Activated naive CD4-positive, alpha-beta T cell treated with anti-CD3 and anti-CD28 coated beads, Interleukin-2, amount 10 ng/mL, durations not matched to agents 7 days and 5 days (primary cell): ENCODE results near the gene PINK1.

ENCODE experiments used
- CTCF ChIA-PET: fragments of 350-600 bp; sonication (Branson Sonifier 250); formaldehyde crosslinking; loops from one replicate; lab custom pipeline; 2021; ENCODE audit warnings: antibody characterized with exemption; lab: Charles Lee
- DNase-seq: peaks from one replicate; pipeline ENCODE4 v3.0.0-alpha.2; 2020
- H3K27ac Mint-ChIP-seq: one replicate; pipeline ENCODE4 v1.8.0; 2021; ENCODE audit warnings: mild to moderate bottlenecking, moderate library complexity, mixed read lengths
- H3K27me3 Mint-ChIP-seq: one replicate; pipeline ENCODE4 v1.8.0; 2021; ENCODE audit warnings: mild to moderate bottlenecking, mixed read lengths
- H3K36me3 Mint-ChIP-seq: one replicate; pipeline ENCODE4 v1.8.0; 2021; ENCODE audit warnings: mixed read lengths
- H3K4me1 Mint-ChIP-seq: one replicate; pipeline ENCODE4 v1.8.0; 2021; ENCODE audit warnings: mixed read lengths
- H3K4me3 Mint-ChIP-seq: one replicate; pipeline ENCODE4 v1.8.0; 2021; ENCODE audit warnings: mild to moderate bottlenecking, moderate library complexity, mixed read lengths
- H3K9me3 Mint-ChIP-seq: one replicate; pipeline ENCODE4 v1.8.0; 2021; ENCODE audit warnings: mixed read lengths

Gene PINK1

DNA sequence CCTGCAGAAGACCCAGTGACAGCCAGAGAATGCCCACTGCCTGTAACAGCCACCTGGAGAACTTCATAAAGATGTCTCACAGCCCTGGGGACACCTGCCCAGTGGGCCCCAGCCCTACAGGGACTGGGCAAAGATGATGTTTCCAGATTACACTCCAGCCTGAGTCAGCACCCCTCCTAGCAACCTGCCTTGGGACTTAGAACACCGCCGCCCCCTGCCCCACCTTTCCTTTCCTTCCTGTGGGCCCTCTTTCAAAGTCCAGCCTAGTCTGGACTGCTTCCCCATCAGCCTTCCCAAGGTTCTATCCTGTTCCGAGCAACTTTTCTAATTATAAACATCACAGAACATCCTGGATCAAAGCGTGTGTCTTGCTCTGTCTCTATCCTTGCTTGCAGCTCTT lies 14.7 kb upstream of the PINK1 start:
- Mint-ChIP-seq H3K4me3 (no peak overlapping the region), H3K27me3 (peaks cover 15% of the 10 kb centered on the region), H3K4me1 (no peaks in the 10 kb centered on the region), H3K36me3 (no peaks in the 10 kb centered on the region), H3K9me3 (no peaks in the 10 kb centered on the region), H3K27ac (no peak overlapping the region)
- CTCF ChIA-PET: interaction anchor here (1.5 kb wide), 1 partner anchor 15 kb away, joined by 3 read pairs; no protein-coding TSS in a partner anchor
- no peak for DNase-seq

DNA sequence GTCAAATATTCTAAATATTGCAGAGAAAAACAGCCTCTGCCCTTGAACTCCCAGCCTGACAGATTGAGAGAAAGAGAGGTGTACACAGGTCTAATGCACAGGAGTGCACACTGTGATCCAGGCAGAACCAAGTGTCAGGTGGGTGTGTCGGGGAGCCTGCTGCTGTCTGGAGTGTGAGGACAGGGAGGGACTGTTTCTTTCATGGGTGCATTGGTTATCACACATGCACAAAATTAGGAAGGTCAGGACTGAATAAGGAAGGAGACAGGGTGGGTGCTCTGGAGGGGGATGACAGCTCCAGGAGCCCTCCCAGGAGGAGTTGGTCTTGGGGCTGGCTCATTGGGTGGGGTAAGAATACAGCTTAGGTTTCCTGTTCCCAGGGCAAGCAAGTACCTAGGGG lies 13.3 kb upstream of the PINK1 start:
- no peaks in the 10 kb centered on the region for H3K9me3 Mint-ChIP-seq
- CTCF ChIA-PET: no interaction called here
- peaks cover 16% of the 10 kb centered on the region for H3K27me3 Mint-ChIP-seq
- no peak overlapping the region for H3K4me3 Mint-ChIP-seq
- no peak overlapping the region for H3K27ac Mint-ChIP-seq
- no peaks in the 10 kb centered on the region for H3K4me1 Mint-ChIP-seq
- no peak for DNase-seq
- no peaks in the 10 kb centered on the region for H3K36me3 Mint-ChIP-seq

GRCh38 chr1:20621012-20621411 lies 12.2 kb upstream of the PINK1 start:
- CTCF ChIA-PET: no interaction called here
- no peak overlapping the region for H3K27ac Mint-ChIP-seq
- no peaks in the 10 kb centered on the region for H3K4me1 Mint-ChIP-seq

GRCh38 chr1:20624709-20625108 lies 8.5 kb upstream of the PINK1 start:
- peaks cover 2% of the 10 kb centered on the region for H3K9me3 Mint-ChIP-seq
- H3K4me3 Mint-ChIP-seq: no peak overlapping the region
- no peak for DNase-seq
- peaks cover 24% of the 10 kb centered on the region for H3K27me3 Mint-ChIP-seq
- CTCF ChIA-PET: interaction anchor here (2.0 kb wide), 1 partner anchor 9 kb away, joined by 4 read pairs; no protein-coding TSS in a partner anchor
- H3K4me1 Mint-ChIP-seq: no peaks in the 10 kb centered on the region
- no peak overlapping the region for H3K27ac Mint-ChIP-seq
- no peaks in the 10 kb centered on the region for H3K36me3 Mint-ChIP-seq

More at GRCh38 chr1:20621012-20621411, 12.2 kb upstream of the PINK1 start:
- H3K36me3 Mint-ChIP-seq: no peaks in the 10 kb centered on the region
- no peak overlapping the region for H3K4me3 Mint-ChIP-seq
- H3K27me3 Mint-ChIP-seq: peaks cover 23% of the 10 kb centered on the region
- no peaks in the 10 kb centered on the region for H3K9me3 Mint-ChIP-seq
- DNase-seq: no peak

DNA sequence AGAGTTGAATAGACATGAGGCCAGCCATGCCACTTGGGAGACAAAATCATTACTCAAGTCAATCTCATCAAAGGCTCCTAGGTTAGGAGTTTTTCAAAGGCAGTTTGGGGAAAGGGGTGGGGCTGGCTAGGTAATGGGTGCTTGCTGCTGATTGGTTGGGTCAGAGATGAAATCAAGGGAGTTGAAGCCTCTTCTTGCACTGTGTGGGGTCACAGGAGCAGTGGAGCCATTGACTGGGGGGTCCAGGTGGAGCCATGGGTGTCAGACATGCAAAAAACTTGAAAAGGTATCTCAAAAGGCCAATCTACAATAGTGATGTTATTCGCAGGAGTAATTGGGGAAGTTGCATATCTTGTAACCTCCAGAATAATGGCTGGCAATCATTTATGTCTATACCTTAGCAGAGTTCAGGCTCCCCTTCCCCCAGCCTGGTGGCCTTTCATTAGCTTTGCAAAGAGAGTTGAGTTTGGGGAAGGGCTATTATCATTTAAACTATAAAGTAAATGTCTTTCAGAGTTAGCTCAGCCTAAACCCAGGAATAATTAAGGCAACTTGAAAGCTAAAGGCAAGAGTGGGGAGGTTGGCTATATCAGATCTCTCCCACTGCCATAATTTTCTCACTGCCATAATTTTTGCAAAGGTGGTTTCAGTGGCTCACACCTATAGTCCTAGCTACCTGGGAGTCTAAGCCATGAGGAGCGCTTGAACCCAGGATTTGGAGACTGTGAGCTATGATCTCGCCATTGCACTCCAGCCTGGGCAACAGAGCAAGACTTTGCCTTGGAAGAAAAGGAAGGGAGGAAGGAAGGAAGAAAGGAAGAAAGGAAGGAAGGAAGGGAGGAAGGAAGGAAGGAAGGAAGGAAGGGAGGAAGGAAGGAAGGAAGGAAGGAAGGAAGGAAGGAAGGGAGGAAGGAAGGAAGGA lies 7.8 kb upstream of the PINK1 start:
- no peaks in the 10 kb centered on the region for H3K4me1 Mint-ChIP-seq
- DNase-seq: no peak
- CTCF ChIA-PET: interaction anchor here (2.0 kb wide), 1 partner anchor 9 kb away, joined by 4 read pairs; no protein-coding TSS in a partner anchor

DNA sequence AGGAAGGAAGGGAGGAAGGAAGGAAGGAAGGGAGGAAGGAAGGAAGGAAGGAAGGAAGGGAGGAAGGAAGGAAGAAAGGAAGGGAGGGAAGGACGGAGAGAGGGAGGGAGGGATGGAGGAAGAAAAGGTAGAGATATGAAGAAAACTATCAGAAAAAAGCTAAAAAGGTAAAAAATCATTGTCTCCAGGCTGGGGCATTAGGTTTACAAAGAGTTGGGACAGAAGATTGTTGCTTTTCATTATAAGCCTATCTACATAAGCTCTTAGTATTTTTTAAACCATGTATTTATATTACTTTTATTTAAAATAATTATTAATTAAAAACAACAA lies 7.2 kb upstream of the PINK1 start:
- Mint-ChIP-seq H3K27me3 (peaks cover 24% of the 10 kb centered on the region), H3K36me3 (no peaks in the 10 kb centered on the region), H3K27ac (no peak overlapping the region), H3K4me1 (no peaks in the 10 kb centered on the region), H3K4me3 (no peak overlapping the region), H3K9me3 (peaks cover 2% of the 10 kb centered on the region)
- CTCF ChIA-PET: interaction anchor here (2.0 kb wide), 1 partner anchor 8 kb away, joined by 4 read pairs; no protein-coding TSS in a partner anchor
- no peak for DNase-seq

More for the DNA sequence above, 7.8 kb upstream of the PINK1 start:
- no peak overlapping the region for H3K4me3 Mint-ChIP-seq
- H3K27me3 Mint-ChIP-seq: peaks cover 24% of the 10 kb centered on the region
- H3K9me3 Mint-ChIP-seq: peaks cover 2% of the 10 kb centered on the region
- no peaks in the 10 kb centered on the region for H3K36me3 Mint-ChIP-seq
- H3K27ac Mint-ChIP-seq: no peak overlapping the region

GRCh38 chr1:20626524-20626923 lies 6.7 kb upstream of the PINK1 start:
- no peaks in the 10 kb centered on the region for H3K4me1 Mint-ChIP-seq
- CTCF ChIA-PET: no interaction called here

DNA sequence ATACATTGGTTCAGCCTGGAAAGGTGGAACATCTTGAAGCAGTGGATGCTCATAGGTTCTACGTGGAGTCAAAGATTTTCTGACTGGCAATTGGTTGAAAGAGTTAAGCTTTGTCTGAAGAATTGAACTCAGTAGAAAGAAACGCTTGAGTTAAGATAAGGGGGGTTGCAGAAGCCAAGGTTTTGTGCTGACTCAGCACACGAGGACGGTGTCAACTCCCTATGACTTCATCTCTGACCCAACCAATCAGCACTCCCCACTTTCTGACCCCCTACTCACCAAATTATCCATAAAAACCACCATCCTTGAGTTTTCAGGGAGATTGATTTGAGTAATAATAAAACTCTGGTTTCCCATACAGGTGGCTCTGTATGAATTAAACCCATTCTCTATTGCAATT lies 2.5 kb upstream of the PINK1 start:
- peaks cover 28% of the 10 kb centered on the region for H3K27me3 Mint-ChIP-seq
- peaks cover 2% of the 10 kb centered on the region for H3K9me3 Mint-ChIP-seq

More at GRCh38 chr1:20626524-20626923, 6.7 kb upstream of the PINK1 start:
- no peaks in the 10 kb centered on the region for H3K36me3 Mint-ChIP-seq
- no peak overlapping the region for H3K27ac Mint-ChIP-seq
- H3K9me3 Mint-ChIP-seq: peaks cover 2% of the 10 kb centered on the region
- DNase-seq: no peak
- H3K27me3 Mint-ChIP-seq: peaks cover 24% of the 10 kb centered on the region
- H3K4me3 Mint-ChIP-seq: no peak overlapping the region

GRCh38 chr1:20632386-20632785 lies 872 bp upstream of the PINK1 start:
- Mint-ChIP-seq H3K27ac (no peak overlapping the region), H3K4me3 (peak overlapping the region; percentile 72)
- CTCF ChIA-PET: interaction anchor here (0.7 to 3.5 kb wide), 11 partner anchors 9 to 111 kb away, joined by 3 to 13 read pairs (median 4); partner anchors contain the start of gene DDOST

More for the DNA sequence above, 2.5 kb upstream of the PINK1 start:
- no peak overlapping the region for H3K4me3 Mint-ChIP-seq
- DNase-seq: no peak
- CTCF ChIA-PET: interaction anchor here (1.3 to 3.5 kb wide), 2 partner anchors 8 to 56 kb away, joined by 6 to 13 read pairs; no protein-coding TSS in a partner anchor
- H3K27ac Mint-ChIP-seq: no peak overlapping the region
- H3K4me1 Mint-ChIP-seq: peaks cover 10% of the 10 kb centered on the region
- H3K36me3 Mint-ChIP-seq: no peaks in the 10 kb centered on the region

GRCh38 chr1:20634065-20634593 lies 871 bp downstream of the PINK1 start:
- Mint-ChIP-seq H3K4me1 (peaks cover 10% of the 10 kb centered on the region), H3K36me3 (no peaks in the 10 kb centered on the region), H3K9me3 (no peaks in the 10 kb centered on the region), H3K27ac (peak overlapping the region; percentile 87), H3K27me3 (peaks cover 10% of the 10 kb centered on the region), H3K4me3 (peak overlapping the region; percentile 81)
- CTCF ChIA-PET: interaction anchor here (0.6 to 2.2 kb wide), 12 partner anchors 9 to 421 kb away, joined by 3 to 12 read pairs (median 4); partner anchors contain the start of gene DDOST
- peak; percentile 30 for DNase-seq

More at GRCh38 chr1:20632386-20632785, 872 bp upstream of the PINK1 start:
- DNase-seq: no peak
- Mint-ChIP-seq H3K27me3 (peaks cover 12% of the 10 kb centered on the region), H3K4me1 (peaks cover 10% of the 10 kb centered on the region), H3K9me3 (peaks cover 2% of the 10 kb centered on the region), H3K36me3 (no peaks in the 10 kb centered on the region)

- peak; percentile 57 for DNase-seq
- Mint-ChIP-seq H3K4me1 (peaks cover 10% of the 10 kb centered on the region), H3K27me3 (peaks cover 10% of the 10 kb centered on the region), H3K4me3 (peak overlapping the region; percentile 81), H3K36me3 (no peaks in the 10 kb centered on the region), H3K9me3 (no peaks in the 10 kb centered on the region), H3K27ac (no peak overlapping the region)
- CTCF ChIA-PET: interaction anchor here (0.9 to 2.0 kb wide), 7 partner anchors 9 to 422 kb away, joined by 3 to 8 read pairs (median 4); partner anchors contain the start of gene DDOST
These were observed 1.4 kb downstream of the PINK1 start for GRCh38 chr1:20634594-20635084.

DNA sequence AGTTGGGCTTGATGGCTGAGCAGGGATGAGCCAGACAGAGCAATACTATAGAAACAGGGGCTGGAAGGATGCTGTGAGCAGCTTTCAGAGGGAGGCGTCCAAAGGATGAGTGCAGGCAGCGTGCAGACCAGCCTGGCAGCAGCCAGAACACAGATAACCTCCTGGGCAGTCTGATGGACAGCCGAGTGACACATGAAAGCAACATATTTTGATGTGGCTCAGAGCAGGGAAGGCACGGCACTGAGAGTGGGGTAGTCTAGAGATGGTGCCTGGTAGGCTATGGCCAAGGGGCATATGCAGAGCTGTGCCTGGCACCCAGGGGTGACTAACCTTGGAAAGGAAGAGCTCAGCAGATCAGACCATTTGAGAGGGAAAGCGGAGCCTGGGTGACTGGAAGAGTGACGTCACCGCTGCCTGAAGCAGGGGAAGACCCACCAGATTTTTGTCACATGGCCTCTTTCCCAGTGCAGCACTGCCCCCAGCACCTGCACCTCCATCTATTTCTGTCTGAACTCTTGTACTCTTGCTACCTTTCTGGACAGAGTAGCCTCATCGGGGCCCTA lies 3.6 kb downstream of the PINK1 start:
- CTCF ChIA-PET: no interaction called here
- Mint-ChIP-seq H3K4me3 (no peak overlapping the region), H3K27ac (no peak overlapping the region), H3K36me3 (no peaks in the 10 kb centered on the region), H3K9me3 (no peaks in the 10 kb centered on the region), H3K4me1 (peaks cover 10% of the 10 kb centered on the region), H3K27me3 (peaks cover 10% of the 10 kb centered on the region)
- DNase-seq: no peak

GRCh38 chr1:20640183-20640597 lies 6.9 kb downstream of the PINK1 start:
- Mint-ChIP-seq H3K9me3 (no peaks in the 10 kb centered on the region), H3K27ac (no peak overlapping the region)

More at GRCh38 chr1:20640183-20640597, 6.9 kb downstream of the PINK1 start:
- Mint-ChIP-seq H3K27me3 (no peaks in the 10 kb centered on the region), H3K36me3 (no peaks in the 10 kb centered on the region), H3K4me1 (no peaks in the 10 kb centered on the region), H3K4me3 (no peak overlapping the region)
- CTCF ChIA-PET: interaction anchor here (0.9 to 2.1 kb wide), 5 partner anchors 8 to 121 kb away, joined by 3 to 10 read pairs (median 5); partner anchors contain the start of gene PINK1
- DNase-seq: peak; percentile 72
